GM19240 (cell line): Measurements from ENCODE around the gene CRIP1.

ENCODE experiments used
- DNase-seq: peaks from one replicate; pipeline ENCODE4 v3.0.0; 2011; ENCODE audit warnings: low spot score; ENCODE audit not compliant: insufficient read length

Gene CRIP1

DNA sequence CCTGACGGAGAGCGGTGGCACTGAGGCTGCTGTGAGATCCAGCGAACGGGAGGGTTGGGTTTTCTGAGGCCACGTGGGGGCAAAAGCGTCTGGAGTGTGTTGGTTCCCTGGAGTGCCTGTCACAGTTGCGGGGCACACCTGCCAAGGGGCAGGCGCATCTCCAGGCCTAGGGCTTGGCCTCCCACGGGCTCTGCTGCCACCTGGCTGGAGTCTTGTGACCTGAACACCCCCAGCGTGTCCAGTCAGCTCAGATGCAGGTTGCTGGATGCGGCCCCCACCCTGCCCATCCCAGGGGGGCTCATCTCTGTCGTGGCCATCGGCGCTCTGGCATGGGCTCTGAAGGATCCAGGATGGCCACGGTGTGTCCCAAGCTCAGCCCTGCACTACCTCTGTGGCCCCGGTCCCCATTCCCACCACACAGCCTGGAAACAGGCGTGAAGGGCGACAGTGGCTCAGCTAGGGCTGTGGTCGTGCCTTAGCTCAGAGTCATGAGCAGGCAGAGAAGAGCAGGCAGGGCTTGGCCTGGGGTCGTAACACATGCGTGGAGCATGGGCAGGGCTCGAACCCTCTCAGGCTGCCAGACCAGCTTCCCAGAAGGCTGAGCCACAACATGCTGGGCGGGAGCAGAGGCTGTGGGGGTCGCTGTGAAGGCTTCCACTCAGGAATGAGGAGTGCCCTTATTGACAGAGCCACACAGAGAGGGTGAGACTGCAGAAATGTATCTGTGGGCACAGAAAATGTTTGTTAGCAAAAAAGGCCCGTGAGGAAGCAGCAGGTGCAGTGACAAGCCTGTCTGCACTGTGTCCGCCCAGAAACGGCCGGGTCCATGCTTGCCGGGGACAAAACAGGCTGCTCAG lies 35.6 kb upstream of the CRIP1 start:
- DNase-seq: no peak

DNA sequence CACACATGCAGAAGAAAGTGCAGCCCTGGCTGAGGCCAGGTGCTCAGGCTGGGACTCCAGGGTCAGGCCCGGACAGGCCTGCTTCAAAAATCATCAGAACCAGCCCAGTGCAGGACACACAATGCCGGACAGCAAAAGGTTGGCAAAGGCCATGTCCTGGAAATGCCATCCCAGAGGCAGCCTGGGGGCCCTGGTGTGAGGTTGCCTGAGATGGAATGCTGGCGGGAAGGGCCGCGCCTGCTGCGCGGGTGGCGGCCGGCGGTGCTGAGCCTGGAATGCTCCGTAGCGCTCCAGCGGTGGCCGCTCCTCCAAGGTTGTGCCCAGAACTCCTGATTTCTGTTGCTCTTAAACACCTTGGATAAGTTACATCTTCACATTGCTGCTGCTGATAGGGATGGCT lies 33.7 kb upstream of the CRIP1 start:
- DNase-seq: no peak

DNA sequence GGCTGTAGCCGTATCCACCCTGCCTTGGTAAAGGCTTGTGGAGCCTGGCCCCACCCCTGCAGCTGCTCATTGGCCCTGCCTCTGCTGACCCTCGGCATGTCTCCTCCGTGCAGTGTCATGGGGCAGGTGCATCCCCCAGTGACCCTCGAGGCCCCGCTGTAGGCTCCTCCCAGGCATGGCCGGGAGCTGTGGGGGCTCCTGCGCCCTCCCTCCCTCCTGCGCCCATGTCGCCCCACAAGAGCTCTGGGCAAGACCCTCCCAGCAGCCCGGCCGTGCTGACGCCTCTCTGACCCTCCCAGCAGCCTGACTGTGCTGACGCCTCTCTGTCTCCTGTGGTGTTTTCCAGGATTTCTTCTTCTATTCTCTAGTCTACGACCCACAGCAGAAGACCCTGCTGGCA lies 32.8 kb upstream of the CRIP1 start:
- no peak for DNase-seq

DNA sequence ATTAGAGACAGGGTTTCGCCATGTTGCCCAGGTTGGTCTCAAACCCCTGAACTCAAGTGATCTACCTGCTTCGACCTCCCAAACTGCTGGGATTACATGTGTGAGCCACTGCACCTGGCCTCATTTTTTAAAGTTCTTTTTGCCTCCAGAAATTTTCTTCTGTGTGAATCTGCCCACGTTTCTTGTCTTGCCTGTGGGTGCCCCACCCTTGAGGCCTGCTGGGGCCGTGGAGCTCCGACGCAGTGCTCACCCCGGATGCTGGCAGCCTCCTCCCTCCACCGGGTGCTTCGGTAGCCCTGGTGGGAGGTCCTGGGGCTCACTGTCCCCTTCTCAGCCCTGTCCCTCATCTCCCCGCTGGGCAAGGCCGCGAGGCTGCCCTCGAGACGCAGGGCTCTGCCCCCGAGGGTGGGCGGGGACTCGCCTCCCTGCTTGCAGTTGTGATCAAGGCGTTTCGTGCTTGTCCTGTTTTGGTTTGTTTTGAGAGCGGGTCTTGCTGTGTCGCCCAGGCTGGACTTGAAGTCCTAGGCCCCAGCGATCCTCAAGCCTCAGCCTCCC lies 31.5 kb upstream of the CRIP1 start:
- no peak for DNase-seq

DNA sequence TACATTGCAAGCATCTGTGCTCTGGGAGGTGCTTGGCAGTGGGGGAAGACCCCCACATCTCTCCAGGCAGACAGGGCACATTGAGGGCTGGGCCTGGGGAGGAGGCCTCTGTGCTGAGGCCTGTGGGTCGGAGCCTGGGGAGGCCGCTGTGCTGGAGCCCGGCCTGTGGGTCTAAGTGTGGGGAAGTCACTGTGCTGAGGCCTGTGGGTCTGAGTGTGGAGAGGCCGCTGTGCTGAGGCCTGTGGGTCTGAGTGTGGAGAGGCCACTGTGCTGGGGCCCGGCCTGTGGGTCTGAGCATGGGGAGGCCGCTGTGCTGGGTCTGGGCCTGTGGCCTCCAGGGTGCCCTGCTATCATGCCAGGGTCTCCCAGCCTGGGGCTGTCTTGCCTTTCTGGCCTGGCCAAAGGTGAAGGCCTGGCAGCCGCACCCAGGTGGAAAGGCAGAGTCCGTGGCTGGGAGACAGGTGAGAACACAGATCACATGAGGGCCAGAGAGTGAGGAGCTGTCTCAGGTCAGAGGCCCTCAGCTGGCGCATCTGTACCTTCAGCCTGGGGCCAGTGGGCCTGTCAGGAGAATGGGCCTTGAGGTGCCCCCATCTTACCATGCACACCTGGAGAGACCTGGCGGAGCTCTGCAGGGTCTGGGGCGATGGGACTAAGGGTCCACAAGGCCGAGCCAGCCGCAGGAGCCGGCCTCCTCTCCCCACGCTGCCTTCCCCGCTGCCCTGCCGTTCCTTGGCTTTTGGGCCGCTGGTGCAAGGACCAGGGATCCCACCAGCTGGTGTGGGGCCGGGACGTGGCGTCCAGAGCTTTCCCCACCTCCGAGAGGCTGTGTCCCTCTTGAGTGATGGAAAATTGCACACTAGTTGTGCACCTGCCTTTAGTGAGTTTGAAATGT lies 30.7 kb upstream of the CRIP1 start:
- DNase-seq: no peak

DNA sequence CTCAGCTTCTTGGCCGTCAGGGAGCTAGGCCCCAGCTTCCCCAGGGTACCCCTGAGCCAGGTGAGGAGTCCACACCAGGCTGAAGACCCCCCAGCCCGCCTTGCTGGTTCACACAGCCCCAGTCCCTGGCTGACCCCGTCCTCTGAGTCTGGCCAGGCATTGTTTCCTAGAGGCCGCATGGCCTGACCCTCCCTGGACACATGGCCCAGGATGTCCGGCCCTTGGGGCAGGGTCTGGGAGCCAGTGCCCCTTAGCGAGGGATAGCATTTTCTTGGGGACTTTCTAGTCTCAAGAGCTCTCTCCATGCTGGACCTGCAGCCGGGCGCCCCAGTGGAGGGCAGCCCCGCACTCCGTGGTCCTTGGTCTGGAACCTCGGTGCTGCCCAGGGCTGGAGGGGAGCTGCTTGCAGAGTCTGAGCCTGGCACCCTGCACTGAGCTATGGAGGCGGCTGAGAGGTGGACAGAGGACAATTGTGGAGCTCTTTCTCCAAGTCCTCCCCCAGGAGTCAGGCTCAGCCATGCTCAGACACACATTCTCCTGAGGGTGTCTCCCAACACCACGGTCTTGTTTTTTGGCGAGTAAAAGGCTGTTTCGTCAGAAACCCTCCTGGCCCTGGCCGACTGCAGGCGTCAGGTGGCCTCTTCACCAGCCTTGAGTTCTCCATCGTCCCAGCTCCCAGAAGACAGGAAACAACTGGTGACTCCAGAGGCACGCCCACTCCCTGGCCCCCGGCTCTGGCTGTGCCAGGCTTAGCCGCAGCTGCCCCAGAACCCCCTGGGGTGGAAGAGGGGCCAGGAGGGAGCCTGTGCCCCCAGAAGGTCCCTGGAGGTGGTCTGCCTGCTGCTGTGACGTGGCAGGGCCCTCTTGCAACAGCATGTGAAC lies 29.7 kb upstream of the CRIP1 start:
- DNase-seq: no peak

DNA sequence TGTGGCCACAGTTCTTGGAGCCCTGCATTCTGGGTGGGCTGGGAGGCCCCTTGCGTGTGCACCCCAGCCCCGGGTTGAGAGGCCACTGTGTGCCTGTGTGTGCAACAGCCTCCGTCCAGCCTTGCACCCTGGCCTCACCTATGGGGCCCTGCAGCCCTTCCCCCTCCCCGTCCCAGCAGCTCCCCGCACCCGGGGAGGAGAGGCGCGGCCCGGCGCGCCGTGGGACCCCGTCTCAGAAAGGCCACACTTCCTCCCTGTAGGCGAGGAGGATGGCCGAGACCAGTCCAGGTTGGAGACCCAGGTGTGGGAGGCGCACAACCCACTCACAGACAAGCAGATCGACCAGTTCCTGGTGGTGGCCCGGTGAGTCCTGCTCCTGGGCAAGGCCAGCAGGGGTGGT lies 28.7 kb upstream of the CRIP1 start:
- no peak for DNase-seq

DNA sequence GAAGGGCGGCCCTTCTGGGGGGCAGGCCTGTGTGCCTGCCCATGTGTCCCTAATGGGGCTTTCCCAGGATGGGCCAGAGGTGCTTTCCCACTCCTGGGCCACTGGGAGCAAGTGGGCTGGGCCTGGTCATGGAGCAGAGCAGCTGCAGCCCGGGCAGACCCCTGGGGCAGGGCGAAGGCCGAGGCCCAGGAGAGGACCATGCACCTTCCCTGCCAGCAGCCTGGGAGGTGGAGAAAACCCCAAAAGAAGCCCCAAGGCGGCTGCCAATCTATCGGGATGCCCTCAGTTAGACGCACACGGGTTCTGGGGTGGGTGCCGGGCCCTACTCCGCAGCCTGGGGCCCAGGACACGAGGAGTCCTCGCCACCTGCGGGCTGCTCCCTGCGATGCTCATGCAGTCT lies 28.1 kb upstream of the CRIP1 start:
- no peak for DNase-seq

DNA sequence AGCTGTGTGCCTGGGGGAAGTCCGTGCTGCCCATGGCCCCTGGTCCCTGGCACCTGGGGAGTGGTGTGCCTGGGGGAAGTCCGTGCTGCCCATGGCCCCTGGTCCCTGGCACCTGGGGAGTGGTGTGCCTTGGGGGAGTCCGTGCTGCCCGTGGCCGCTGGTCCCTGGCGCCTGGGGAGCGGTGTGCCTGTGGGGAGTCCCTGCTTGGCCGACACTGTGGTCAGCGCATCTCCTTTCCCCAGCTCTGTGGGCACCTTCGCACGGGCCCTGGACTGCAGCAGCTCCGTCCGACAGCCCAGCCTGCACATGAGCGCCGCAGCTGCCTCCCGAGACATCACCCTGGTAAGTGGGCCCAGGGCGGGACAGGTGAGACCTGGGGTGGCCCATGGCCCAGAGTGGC lies 26.6 kb upstream of the CRIP1 start:
- DNase-seq: no peak

DNA sequence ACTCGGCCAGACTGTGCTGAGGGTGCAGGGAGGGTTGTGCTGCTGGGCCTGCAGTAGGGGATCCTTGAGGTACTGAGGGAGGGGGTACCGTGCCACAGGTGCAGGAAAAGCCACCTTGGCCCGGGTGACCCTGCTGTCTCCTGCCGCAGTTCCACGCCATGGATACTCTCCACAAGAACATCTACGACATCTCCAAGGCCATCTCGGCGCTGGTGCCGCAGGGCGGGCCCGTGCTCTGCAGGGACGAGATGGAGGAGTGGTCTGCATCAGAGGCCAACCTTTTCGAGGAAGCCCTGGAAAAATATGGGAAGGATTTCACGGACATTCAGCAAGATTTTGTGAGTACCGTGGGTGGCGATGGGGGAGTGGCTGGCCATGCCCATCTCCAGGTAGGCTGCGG lies 26.1 kb upstream of the CRIP1 start:
- no peak for DNase-seq

DNA sequence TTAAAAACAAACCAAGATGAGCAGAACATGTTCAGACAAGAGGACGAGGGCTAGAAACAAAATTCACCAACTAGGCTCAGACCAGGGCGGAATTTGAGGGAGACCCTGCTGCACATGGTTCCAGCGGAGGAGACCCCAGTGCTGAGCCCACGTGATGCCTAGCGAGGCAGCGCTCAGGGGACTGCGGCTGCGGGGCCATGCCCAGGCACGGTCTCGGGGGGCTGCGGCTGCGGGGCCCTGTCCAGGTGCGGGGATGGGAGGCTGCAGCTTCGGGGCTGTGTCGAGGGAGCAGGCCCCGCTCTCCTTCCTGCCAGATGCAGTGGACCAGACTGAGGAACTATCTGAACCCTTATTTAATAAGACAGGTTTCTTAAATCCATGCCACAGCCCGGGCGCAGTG lies 24.8 kb upstream of the CRIP1 start:
- DNase-seq: no peak

DNA sequence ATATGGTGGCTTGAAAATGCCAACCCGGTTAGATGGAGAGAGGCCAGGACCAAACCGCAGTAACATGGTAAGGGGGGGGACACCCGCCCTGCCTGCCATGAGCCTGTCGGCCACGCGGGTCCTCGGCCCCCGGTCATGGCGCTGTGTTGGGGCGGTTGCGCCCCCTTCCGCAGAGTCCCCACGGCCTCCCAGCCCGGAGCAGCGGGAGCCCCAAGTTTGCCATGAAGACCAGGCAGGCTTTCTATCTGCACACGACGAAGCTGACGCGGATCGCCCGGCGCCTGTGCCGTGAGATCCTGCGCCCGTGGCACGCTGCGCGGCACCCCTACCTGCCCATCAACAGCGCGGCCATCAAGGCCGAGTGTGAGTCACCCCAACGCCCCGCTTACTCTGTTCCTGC lies 22.2 kb upstream of the CRIP1 start:
- DNase-seq: no peak

DNA sequence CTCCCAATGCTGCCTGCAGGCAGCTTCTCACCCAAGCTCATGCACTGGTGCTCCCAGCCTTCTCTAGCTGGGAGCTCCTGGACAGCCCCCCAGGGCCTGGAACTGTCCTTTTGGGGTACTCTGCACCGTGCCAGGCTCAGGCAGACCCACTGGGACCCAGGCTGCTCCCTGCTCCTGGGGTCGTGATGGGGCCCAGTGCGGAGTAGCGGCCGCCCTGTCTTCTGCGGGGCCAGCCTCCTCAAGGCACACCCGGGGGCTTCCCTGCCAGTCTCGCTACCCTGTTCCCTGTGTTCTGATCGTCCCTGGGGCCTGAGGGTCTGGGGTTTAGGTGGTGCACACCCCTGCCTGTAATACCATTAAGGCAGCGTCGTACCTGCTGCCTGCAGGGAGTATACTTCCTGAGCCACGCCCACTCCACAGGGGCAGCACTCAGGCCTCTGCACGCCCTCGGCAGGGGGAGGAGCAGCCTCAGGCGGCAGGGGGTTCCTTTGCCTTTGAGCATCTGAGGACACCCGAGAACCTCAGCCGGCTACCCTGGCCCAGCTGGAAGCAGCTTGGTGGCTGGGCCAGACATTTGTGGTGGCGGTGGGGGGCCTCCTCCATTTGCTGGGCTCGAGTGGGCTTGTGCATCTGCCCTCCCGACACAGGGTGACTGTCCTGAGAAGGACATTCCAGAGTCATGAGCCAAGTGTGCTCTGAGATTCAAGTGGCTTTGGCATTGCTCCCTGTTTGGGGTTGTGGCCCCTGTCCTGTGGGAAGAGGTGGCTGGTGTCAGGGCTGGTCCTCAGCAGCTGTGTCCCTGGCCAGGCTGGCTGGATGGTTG lies 21.3 kb upstream of the CRIP1 start:
- DNase-seq: no peak

DNA sequence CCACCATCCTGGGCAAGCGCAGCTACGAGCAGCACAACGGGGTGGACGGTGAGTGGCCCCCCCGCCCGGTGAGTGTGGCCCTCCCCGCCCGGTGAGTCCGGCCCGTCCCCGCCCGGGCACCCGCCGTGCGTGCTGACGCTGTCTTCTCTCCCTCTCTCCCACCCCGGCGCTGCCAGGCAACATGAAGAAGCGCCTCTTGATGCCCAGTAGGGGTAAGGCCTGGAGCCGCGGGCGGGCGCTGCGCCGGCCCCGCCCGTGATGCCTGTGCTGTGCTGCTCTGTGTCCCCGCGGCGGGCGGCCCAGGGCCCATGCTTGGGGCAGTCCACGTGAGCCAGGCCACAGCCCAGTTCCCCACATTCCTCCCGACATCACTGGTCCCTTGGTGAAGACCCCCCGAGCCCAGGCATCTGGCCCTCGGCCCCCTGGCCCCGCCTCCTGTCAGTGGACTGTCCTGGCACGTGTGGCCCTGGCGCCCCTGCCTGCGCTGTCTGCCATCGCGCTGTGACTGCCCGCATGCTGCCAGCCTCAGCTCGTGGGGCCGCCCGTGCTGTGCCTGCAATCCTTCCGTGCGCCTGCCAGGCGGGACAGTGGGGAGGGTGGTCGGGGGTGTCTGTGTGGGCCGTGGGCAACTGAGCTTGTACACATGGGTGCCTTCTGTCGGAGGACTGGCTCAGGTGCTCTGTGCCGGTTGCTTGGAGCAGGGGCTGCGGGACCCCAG lies 20.0 kb upstream of the CRIP1 start:
- no peak for DNase-seq

DNA sequence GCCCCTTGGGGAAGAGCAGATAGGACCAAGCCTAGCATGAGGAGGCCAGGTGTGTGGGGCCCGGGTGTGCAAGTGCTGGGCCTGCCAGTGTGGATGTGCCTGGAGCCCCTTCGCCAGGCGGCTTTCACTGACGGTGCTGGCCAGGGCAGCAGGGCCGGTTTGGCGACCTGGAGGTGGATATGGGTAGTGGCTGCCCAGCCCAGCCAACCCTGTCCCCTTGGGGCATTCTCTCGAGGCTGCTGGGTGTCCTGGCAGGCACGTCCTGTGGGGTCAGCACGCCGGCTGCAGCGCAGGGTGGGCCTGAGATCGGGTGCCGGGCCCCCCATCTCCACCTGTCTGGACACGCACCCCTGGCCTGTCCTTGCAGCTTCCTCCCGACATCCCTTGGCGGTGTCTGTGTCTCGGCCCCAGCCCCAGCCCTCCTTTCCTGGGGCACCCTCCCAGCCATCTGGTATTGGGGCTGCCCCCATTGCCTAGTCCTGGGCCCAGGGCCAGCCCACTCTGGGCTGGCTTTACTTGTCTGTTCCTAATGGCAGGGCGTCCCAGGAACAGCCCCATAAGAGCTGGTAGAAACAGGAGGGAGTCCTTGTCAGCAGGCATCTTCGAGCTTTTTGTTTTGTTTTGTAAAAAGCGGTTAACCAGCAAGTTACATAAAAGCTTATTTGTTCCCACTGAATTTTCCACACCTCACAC lies 19.3 kb upstream of the CRIP1 start:
- no peak for DNase-seq

DNA sequence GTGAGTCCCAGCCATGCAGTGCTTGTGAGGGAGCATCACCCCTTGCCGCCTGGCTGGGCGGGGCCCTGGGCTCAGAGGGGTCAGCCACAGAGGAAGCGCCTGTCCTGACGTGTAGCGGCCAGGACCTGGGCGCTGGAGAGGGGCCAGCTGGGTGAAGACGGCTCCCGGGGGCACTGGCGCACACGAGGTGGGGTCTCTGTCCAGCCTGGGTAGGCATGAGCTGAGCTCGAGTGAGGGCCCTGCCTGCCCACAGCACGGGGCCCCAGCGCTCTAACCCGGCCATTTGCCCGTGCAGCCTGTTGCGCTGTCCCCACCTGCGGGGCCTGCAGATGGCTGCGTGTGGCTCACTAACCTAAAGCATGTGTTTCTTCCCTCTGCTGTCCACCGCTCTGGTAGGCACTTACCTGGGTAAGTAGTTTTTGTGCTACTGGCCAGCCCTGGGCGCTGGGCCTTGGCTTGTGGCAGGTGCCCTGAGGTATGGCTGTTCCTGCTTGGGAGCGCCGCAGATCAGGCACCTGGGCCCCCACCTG lies 18.7 kb upstream of the CRIP1 start:
- DNase-seq: no peak

DNA sequence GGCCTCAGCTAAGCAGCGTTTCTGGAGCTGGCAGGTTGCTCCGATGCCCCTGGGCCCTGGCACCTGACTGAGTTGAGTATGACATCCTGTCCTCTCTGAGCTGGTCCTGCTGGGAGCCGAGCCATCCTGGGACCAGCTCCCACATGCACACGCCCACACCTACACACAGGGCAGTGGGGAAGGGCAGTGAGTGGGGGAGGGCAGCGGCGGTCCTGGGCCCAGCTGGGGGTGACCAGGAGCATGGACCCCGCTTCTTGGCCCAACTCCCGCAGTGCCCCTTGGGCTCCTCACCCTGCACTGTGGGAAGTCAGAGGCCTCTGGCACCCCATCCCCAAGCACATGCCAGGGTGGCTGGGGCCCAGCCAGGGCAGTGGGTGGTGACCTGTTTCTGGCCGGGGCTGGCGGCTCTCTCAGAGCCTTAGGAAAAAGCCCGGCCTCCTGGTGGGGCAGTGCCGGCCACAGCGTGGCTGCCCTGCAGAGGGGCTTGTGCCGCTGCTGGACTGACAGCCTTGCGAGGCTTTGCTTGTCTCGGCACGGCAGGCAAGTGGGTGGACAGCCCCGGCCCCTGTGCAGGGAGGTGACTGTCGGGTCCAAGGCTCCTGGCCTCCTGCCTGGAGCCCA lies 18.0 kb upstream of the CRIP1 start:
- DNase-seq: no peak
